Hematopoietic multipotent progenitor cell treated with erythropoietin and hydrocortisone succinate and interleukin-3 and kit ligand, for 6 days (in vitro differentiated cells): ENCODE data around the gene CBX2.

Source experiments
- DNase-seq: peaks from one replicate; pipeline ENCODE4 v3.0.0-alpha.2; 2015

Gene CBX2

GRCh38 chr17:79831265-79832217 lies 53.6 kb downstream of the CBX2 start:
- DNase-seq, result no peak

- DNase-seq, result peak; percentile 41
Measured at GRCh38 chr17:79832218-79833109, 54.5 kb downstream of the CBX2 start.

GRCh38 chr17:79833110-79833450 lies 55.1 kb downstream of the CBX2 start:
- no peak for DNase-seq

- no peak for DNase-seq
Measured at GRCh38 chr17:79833744-79834564, 56.0 kb downstream of the CBX2 start.

GRCh38 chr17:79834565-79835469 lies 56.9 kb downstream of the CBX2 start:
- DNase-seq, result peak; percentile 47

- peak; percentile 8 for DNase-seq
Measured at GRCh38 chr17:79835470-79835899, 57.5 kb downstream of the CBX2 start.

- DNase-seq, result peak; percentile 15
Measured at GRCh38 chr17:79835953-79836509, 58.1 kb downstream of the CBX2 start.

GRCh38 chr17:79836510-79836971 lies 58.6 kb downstream of the CBX2 start:
- DNase-seq, result no peak

GRCh38 chr17:79836972-79837887 lies 59.3 kb downstream of the CBX2 start:
- peak; percentile 84 for DNase-seq
